ENCODE data around the gene PRSS58. TPM values are rescaled to one million over a fixed set of nuclear protein-coding genes. Genes with fewer than 3 reads are reported as not detected.

Gene PRSS58
- total RNA-seq, 1 experiment from 2014 or later: not detected

GRCh38 chr7:142299237-142299781 lies 41.5 kb upstream of the PRSS58 start:
- no TSS peak for BruUV-seq (replicated peaks)
- CTCF ChIA-PET: no interaction called here
- Histone ChIP-seq H3K4me3 (ENCODE audit: low read depth, low read length, poor library complexity, severe bottlenecking) (no peak overlapping the region), H3K27ac (ENCODE audit: low read depth, low read length, poor library complexity, severe bottlenecking) (no peak overlapping the region), H3K9me3 (ENCODE audit: low read depth, low read length, poor library complexity, severe bottlenecking) (no peaks in the 10 kb centered on the region), H3K27me3 (replicated peaks; ENCODE audit: insufficient read depth, low read depth, low read length, poor library complexity) (peaks cover 8% of the 10 kb centered on the region), H3K4me1 (ENCODE audit: insufficient read depth, low read length, poor library complexity, severe bottlenecking) (no peaks in the 10 kb centered on the region), H3K36me3 (ENCODE audit: insufficient read depth, low read length, poor library complexity, severe bottlenecking) (no peaks in the 10 kb centered on the region)
- intact Hi-C loops (cut with micrococcal nuclease; ENCODE audit: unreplicated experiment): no loop called here
- POLR2A ChIA-PET (ENCODE audit: low non-redundant PET): no interaction called here
- TF ChIP-seq, protein P1, sequence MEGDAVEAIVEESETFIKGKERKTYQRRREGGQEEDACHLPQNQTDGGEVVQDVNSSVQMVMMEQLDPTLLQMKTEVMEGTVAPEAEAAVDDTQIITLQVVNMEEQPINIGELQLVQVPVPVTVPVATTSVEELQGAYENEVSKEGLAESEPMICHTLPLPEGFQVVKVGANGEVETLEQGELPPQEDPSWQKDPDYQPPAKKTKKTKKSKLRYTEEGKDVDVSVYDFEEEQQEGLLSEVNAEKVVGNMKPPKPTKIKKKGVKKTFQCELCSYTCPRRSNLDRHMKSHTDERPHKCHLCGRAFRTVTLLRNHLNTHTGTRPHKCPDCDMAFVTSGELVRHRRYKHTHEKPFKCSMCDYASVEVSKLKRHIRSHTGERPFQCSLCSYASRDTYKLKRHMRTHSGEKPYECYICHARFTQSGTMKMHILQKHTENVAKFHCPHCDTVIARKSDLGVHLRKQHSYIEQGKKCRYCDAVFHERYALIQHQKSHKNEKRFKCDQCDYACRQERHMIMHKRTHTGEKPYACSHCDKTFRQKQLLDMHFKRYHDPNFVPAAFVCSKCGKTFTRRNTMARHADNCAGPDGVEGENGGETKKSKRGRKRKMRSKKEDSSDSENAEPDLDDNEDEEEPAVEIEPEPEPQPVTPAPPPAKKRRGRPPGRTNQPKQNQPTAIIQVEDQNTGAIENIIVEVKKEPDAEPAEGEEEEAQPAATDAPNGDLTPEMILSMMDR (conservative IDR thresholded peaks at IDR 0.05; ENCODE audit: low read depth, low read length): no peak
- TF ChIP-seq EZH2 (IDR thresholded peaks at IDR 0.05; ENCODE audit: borderline replicate concordance, low read depth, low read length, poor library complexity, severe bottlenecking): no peak
- no peak for DNase-seq (ENCODE audit: low spot score)

GRCh38 chr7:142298627-142299026 lies 40.8 kb upstream of the PRSS58 start:
- POLR2A ChIA-PET (ENCODE audit: low non-redundant PET): no interaction called here
- H3K27ac ChIP-seq (ENCODE audit: low read depth, low read length, poor library complexity, severe bottlenecking): no peak overlapping the region
- no peak overlapping the region for H3K4me3 ChIP-seq (ENCODE audit: low read depth, low read length, poor library complexity, severe bottlenecking)
- BruUV-seq (replicated peaks): no TSS peak
- H3K27me3 ChIP-seq (replicated peaks; ENCODE audit: insufficient read depth, low read depth, low read length, poor library complexity): peaks cover 8% of the 10 kb centered on the region
- intact Hi-C loops (cut with micrococcal nuclease; ENCODE audit: unreplicated experiment): no loop called here
- no peak for TF ChIP-seq EZH2 (IDR thresholded peaks at IDR 0.05; ENCODE audit: borderline replicate concordance, low read depth, low read length, poor library complexity, severe bottlenecking)
- TF ChIP-seq, protein P1 (conservative IDR thresholded peaks at IDR 0.05; ENCODE audit: low read depth, low read length): no peak
- H3K4me1 ChIP-seq (ENCODE audit: insufficient read depth, low read length, poor library complexity, severe bottlenecking): no peaks in the 10 kb centered on the region
- H3K36me3 ChIP-seq (ENCODE audit: insufficient read depth, low read length, poor library complexity, severe bottlenecking): no peaks in the 10 kb centered on the region
- DNase-seq (ENCODE audit: low spot score): no peak
- CTCF ChIA-PET: no interaction called here
- H3K9me3 ChIP-seq (ENCODE audit: low read depth, low read length, poor library complexity, severe bottlenecking): no peaks in the 10 kb centered on the region

DNA sequence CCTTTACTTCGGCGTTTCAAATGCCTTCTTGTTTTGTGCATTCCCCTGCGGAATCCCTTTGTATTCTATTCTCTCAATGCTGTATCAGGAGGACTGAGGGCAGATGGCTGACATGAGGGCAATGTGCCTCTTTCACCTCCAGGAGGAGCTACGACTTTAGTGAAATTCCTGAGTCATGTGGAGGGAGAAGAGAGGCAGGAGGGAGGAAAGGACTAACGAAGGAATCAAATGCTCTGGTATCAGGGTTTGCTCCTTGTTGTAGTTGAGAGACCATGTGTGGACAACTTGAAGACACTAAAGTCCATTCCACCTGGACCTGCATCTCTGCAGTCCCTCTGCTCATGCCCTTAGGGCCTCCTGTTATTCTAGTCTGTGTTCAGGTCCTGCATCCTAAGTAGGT lies 40.2 kb upstream of the PRSS58 start:
- no TSS peak for BruUV-seq (replicated peaks)
- no peaks in the 10 kb centered on the region for H3K36me3 ChIP-seq (ENCODE audit: insufficient read depth, low read length, poor library complexity, severe bottlenecking)
- H3K27me3 ChIP-seq (replicated peaks; ENCODE audit: insufficient read depth, low read depth, low read length, poor library complexity): peaks cover 8% of the 10 kb centered on the region
- CTCF ChIA-PET: no interaction called here
- peak; percentile 53 for DNase-seq (ENCODE audit: low spot score)
- no peak overlapping the region for H3K4me3 ChIP-seq (ENCODE audit: low read depth, low read length, poor library complexity, severe bottlenecking)
- no peaks in the 10 kb centered on the region for H3K4me1 ChIP-seq (ENCODE audit: insufficient read depth, low read length, poor library complexity, severe bottlenecking)
- no peak for TF ChIP-seq EZH2 (IDR thresholded peaks at IDR 0.05; ENCODE audit: borderline replicate concordance, low read depth, low read length, poor library complexity, severe bottlenecking)
- TF ChIP-seq, protein P1 (conservative IDR thresholded peaks at IDR 0.05; ENCODE audit: low read depth, low read length): peak; percentile 49
- intact Hi-C loops (cut with micrococcal nuclease; ENCODE audit: unreplicated experiment): no loop called here
- H3K9me3 ChIP-seq (ENCODE audit: low read depth, low read length, poor library complexity, severe bottlenecking): no peaks in the 10 kb centered on the region
- H3K27ac ChIP-seq (ENCODE audit: low read depth, low read length, poor library complexity, severe bottlenecking): no peak overlapping the region
- POLR2A ChIA-PET (ENCODE audit: low non-redundant PET): interaction anchor here (0.7 kb wide), 1 partner anchor 11 kb away, joined by 5 read pairs; no protein-coding TSS in a partner anchor
